Adrenal gland (tissue), 12 donors: ENCODE measurements around the gene DMD. TPM values are rescaled to one million over a fixed set of nuclear protein-coding genes. Genes with fewer than 3 reads are reported as not detected.

ENCODE experiments used
- DNase-seq, 7 donors: peaks; one replicate each; pipeline ENCODE4 v3.0.0-alpha.2; 2019 to 2020
- H3K27ac ChIP-seq, 5 donors: fragments of 200-600 bp; sonication (generic) in 4 of 5; 1 replicate in 3 of 5; 2 replicates in 2 of 5; pipeline versions ENCODE4 v1.5.1 to v1.8.0; 2016 to 2020; ENCODE audit warnings: mild to moderate bottlenecking in 1 of 5
- H3K27me3 ChIP-seq: fragments of 200-600 bp; 2 replicates; pipeline ENCODE4 v1.8.0; 2021
- H3K36me3 ChIP-seq, 2 donors: fragments of 200-600 bp; replicated peaks in 1 of 2; 1 replicate in 1 of 2; 2 replicates in 1 of 2; pipeline versions ENCODE4 v1.5.1 to v1.8.0; 2018 to 2022
- H3K4me1 ChIP-seq, 2 donors: fragments of 200-600 bp; replicated peaks in 1 of 2; 1 replicate in 1 of 2; 2 replicates in 1 of 2; pipeline versions ENCODE4 v1.5.1 to v1.8.0; 2018 to 2021
- H3K4me3 ChIP-seq, 4 donors: fragments of 200-600 bp; sonication (generic) in 3 of 4; one replicate each; pipeline ENCODE4 v1.5.1; 2016 to 2018
- H3K9me3 ChIP-seq, 3 donors: fragments of 200-600 bp; sonication (generic) in 1 of 3; replicated peaks in 1 of 3; 1 replicate in 2 of 3; 2 replicates in 1 of 3; pipeline versions ENCODE4 v1.5.1 to v1.8.0; 2016 to 2021
- CTCF ChIP-seq, 6 experiments: fragments of 450-650 bp in 4 of 6; fragments of 200-600 bp in 2 of 6; sonication (generic) in 1 of 6; IDR thresholded peaks; 1 replicate in 5 of 6; 2 replicates in 1 of 6; pipeline versions ENCODE4 v1.5.1 to v1.8.0; 2016 to 2021; ENCODE audit warnings: antibody characterized with exemption in 6 of 6, mild to moderate bottlenecking in 2 of 6, moderate library complexity in 1 of 6
- POLR2A ChIP-seq, 2 donors: fragments of 450-650 bp; IDR thresholded peaks; one replicate each; pipeline ENCODE4 v1.6.1; 2017; ENCODE audit warnings: antibody characterized with exemption in 2 of 2, mild to moderate bottlenecking in 2 of 2, moderate library complexity in 1 of 2
- whole genome bisulfite sequencing, 4 donors: extraction: QIAGEN DNeasy Blood & Tissue Kit in 2 of 4; methylation state at CpG; one replicate each; pipeline versions ENCODE4 v1.1.5 to v1.1.7; 2013 to 2017; 5-methylcytosine and 5-hydroxymethylcytosine counted together
- intact Hi-C, 2 donors: fragments of 100-400 bp; cut with DNase I; formaldehyde crosslinking; loops; one replicate each; pipeline versions ENCODE4 v1.14.1 to v1.15.0; 2022 to 2023
- polyA plus RNA-seq, 3 donors: library from polyadenylated mRNA; stranded (reverse); fragments of 200-250 nt in 2 of 3; fragments of 350-450 nt in 1 of 3; fragmentation: Illumina TruSeq in 1 of 3; extraction: RNeasy Lipid Tissue Mini Kit (QIAGEN cat#74804) in 1 of 3; gene quantifications; one replicate each; pipeline ENCODE4 v1.2.3, GENCODE V29; 2013 to 2014
- total RNA-seq, 9 donors: library from RNA; depleted of rRNA in 4 of 9; stranded (reverse); fragments of >200 nt in 4 of 9; fragments of 120-200 nt in 1 of 9; fragmentation: NEBNext Ultra II Directional in 1 of 9; extraction: Animal tissue kit (Norgen Biotek cat#: 25700) in 1 of 9; gene quantifications; one replicate each; pipeline versions ENCODE4 v1.1.0 to v1.2.4, GENCODE V29; 2013 to 2023
- donor health status: healthy with polysubstance abuse.
- donor health status: Bipolar disorder and iron deficiency.
- donor health status: DM: yes; HTN: yes; CAD: no.
- donor health status: DM: no; HTN: no; CAD: no.
- donor health status: DM: no; HTN: no; CAD: no.
- donor health status: DM: yes; HTN: yes; CAD: no.

Gene DMD
- total and polyA plus RNA-seq, 12 donors: 14.6 to 89.7 (median 36.2) TPM

- WGBS, 4 donors: 56 to 75% (median 67%) methylated on average over 5 of the region's 5 CpGs
- Histone ChIP-seq H3K4me3 (no peak overlapping the region), H3K27me3 (no peaks in the 10 kb centered on the region), H3K27ac (no peak overlapping the region), H3K9me3 (no peaks in the 10 kb centered on the region), H3K4me1 (no peaks in the 10 kb centered on the region), H3K36me3 (no peaks in the 10 kb centered on the region)
- intact Hi-C loops: no loop called here
- no peak for TF ChIP-seq CTCF (IDR thresholded peaks at IDR 0.05)
- TF ChIP-seq POLR2A (IDR thresholded peaks at IDR 0.05): no peak
- DNase-seq: no peak
Measured at GRCh38 chrX:31112226-31112999, 2098.9 kb downstream of the DMD start.

- intact Hi-C loops: no loop called here
- Histone ChIP-seq H3K27ac (no peak overlapping the region), H3K4me1 (no peaks in the 10 kb centered on the region), H3K36me3 (no peaks in the 10 kb centered on the region), H3K4me3 (no peak overlapping the region), H3K9me3 (no peaks in the 10 kb centered on the region), H3K27me3 (no peaks in the 10 kb centered on the region)
- TF ChIP-seq POLR2A (IDR thresholded peaks at IDR 0.05) (no peak), CTCF (IDR thresholded peaks at IDR 0.05) (no peak)
- 79 to 92% (median 86%) methylated on average over 6 of the region's 6 CpGs for whole genome bisulfite sequencing, 4 donors
- DNase-seq: no peak
Measured at GRCh38 chrX:31110657-31111056, 2100.7 kb downstream of the DMD start.

GRCh38 chrX:31099536-31100090 is 2111.7 kb downstream of the DMD start:
- DNase-seq: no peak
- intact Hi-C loops: no loop called here

GRCh38 chrX:31098079-31098478 is 2113.3 kb downstream of the DMD start:
- Histone ChIP-seq H3K4me1 (no peaks in the 10 kb centered on the region), H3K4me3 (no peak overlapping the region), H3K27me3 (peaks cover 15% of the 10 kb centered on the region), H3K9me3 (no peaks in the 10 kb centered on the region), H3K27ac (no peak overlapping the region), H3K36me3 (no peaks in the 10 kb centered on the region)
- DNase-seq: no peak
- 58 to 67% (median 66%) methylated on average over 3 of the region's 3 CpGs for WGBS, 4 donors
- TF ChIP-seq CTCF (IDR thresholded peaks at IDR 0.05) (no peak), POLR2A (IDR thresholded peaks at IDR 0.05) (no peak)
- intact Hi-C loops: no loop called here

More at GRCh38 chrX:31099536-31100090, 2111.7 kb downstream of the DMD start:
- Histone ChIP-seq H3K4me3 (no peak overlapping the region), H3K9me3 (no peaks in the 10 kb centered on the region), H3K36me3 (no peaks in the 10 kb centered on the region), H3K4me1 (no peaks in the 10 kb centered on the region), H3K27me3 (peaks cover 14% of the 10 kb centered on the region), H3K27ac (no peak overlapping the region)
- no peak for TF ChIP-seq POLR2A (IDR thresholded peaks at IDR 0.05)
- no peak for TF ChIP-seq CTCF (IDR thresholded peaks at IDR 0.05)
- 66 to 83% (median 80%) methylated on average over 2 of the region's 2 CpGs for WGBS, 4 donors
